Measurements from ENCODE around the gene HOXA7.
A peak's percentile ranks its signal among the peaks of the same experiment; 100 is the strongest.

The HOXA7 gene

DNA sequence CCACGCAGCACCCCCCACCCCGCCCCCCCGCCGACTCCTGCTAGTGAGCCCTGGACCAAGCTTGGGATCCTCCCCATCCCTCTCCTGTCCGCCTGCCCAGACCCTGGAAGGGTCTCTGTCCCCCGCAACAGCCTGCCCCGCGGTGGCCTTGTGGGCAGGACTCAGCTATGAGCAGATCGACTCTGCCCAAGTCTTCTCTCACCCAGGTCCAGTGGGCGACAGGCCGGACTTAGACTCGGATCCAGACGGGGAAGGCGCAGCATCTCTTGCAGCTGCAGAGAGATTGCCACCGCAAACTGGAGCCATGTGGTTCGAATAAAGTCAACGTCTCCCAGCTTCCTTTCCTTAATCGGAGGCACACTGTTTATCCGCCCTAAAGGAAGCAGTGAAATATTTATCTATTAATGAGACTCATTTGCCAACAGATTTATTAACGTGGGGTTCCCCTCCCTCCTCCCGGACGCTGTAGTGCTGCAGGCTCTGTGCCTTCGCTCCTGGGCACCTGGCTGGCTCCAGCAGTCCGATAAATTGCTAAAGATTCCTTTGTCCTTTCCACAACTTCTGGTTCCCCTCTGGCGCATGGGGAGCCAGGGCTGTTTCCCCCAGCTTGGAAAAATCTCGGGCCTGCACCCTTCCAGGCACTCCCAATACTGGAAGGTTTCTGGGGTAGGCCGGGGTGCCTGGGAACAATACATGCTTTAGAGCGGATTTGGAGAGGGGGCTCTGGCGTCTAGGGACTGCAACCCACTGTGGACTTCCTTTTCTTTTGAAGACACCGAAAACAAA, 634 bp upstream of the HOXA7 start:
- no peak for DNase-seq (ENCODE audit: low read depth, low spot score)

DNA sequence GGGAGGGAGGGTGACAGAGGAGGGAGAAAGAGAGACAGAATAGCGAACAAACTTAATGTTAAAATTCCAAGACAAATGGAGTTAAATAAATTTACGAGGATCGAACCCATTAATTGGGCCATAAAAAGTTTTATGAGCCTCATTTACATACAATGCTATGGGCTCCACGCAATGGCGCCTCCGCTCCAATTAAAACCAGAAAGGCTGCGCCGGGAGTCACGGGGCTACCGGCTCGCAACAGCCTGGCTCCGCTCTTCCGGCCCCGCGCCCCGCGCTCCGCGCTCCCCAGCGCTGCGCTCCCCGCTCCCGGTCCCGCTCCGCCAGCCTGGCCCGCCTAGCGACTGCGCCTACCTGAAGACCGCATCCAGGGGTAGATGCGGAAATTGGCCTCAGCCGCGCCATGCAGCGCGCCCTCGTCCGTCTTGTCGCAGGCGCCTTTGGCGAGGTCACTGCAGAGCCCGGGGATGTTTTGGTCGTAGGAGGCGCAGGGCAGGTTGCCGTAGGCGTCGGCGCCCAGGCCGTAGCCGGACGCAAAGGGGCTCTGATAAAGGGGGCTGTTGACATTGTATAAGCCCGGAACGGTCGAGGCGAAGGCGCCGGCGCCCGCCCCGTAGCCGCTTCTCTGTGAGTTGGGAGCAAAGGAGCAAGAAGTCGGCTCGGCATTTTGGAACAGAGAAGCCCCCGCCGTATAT, 513 bp downstream of the HOXA7 start:
- Histone ChIP-seq H3K27ac (ENCODE audit: low read length) (no peak overlapping the region), H3K4me1 (ENCODE audit: control insufficient read depth, insufficient read depth, low read length) (peaks cover 3% of the 10 kb centered on the region), H3K36me3 (ENCODE audit: control insufficient read depth, insufficient read depth, low read length) (no peaks in the 10 kb centered on the region), H3K27me3 (ENCODE audit: control insufficient read depth, insufficient read depth, low read length) (peaks cover 98% of the 10 kb centered on the region), H3K4me3 (ENCODE audit: low read length) (peak overlapping the region; percentile 10; the same call in 1 of the 2 replicates), H3K9me3 (ENCODE audit: control insufficient read depth, insufficient read depth, low read length) (no peaks in the 10 kb centered on the region)
- no CpG with 5 or more reads among the region's 63 CpGs for WGBS (ENCODE audit: insufficient coverage, insufficient read length)
- no peak for DNase-seq (ENCODE audit: low read depth, low spot score)

More for the DNA sequence above, 634 bp upstream of the HOXA7 start:
- Histone ChIP-seq H3K36me3 (ENCODE audit: control insufficient read depth, insufficient read depth, low read length) (no peaks in the 10 kb centered on the region), H3K27me3 (ENCODE audit: control insufficient read depth, insufficient read depth, low read length) (peaks cover 97% of the 10 kb centered on the region), H3K9me3 (ENCODE audit: control insufficient read depth, insufficient read depth, low read length) (no peaks in the 10 kb centered on the region), H3K27ac (ENCODE audit: low read length) (no peak overlapping the region), H3K4me1 (ENCODE audit: control insufficient read depth, insufficient read depth, low read length) (peaks cover 3% of the 10 kb centered on the region), H3K4me3 (ENCODE audit: low read length) (no peak overlapping the region)
- WGBS (ENCODE audit: insufficient coverage, insufficient read length) = no CpG with 5 or more reads among the region's 30 CpGs

DNA sequence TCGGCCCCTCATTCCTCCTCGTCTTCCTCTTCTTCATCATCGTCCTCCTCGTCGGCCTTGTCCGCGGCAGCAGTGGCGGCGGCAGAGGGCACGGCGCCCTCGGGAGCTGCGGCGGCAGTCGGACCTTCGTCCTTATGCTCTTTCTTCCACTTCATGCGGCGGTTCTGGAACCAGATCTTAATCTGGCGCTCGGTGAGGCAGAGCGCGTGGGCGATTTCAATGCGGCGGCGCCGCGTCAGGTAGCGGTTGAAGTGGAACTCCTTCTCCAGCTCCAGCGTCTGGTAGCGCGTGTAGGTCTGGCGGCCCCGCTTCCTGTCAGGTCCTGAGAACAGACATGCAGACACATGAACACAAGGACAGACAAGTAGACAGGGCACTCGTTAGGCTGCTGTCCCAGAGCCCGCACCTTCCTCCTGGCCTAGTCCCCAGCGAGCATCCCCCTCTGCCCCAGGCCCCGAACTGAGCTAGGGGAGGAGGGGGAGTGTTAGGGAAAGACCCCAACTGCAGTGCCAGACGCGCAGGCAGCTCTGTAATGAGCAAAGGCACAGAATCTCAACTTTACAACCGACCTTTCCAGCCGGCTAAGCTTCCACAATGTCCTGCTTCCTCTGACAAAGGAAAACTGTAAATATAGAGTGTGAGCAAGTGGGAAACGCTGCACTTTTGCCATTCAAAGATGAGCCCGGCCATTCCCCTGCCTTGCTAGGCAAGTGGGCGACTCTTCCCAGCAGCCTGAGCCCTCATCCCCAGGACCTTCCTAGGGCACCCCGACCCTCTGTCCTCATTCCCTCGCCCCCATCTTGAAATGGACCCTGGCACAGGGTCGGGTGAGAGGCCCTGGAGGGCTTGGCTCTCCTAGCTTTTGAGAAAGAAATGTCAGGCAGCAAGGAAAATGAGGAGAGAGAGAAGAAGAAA, 1.3 kb downstream of the HOXA7 start:
- WGBS (ENCODE audit: insufficient coverage, insufficient read length) = no CpG with 5 or more reads among the region's 48 CpGs
- DNase-seq (ENCODE audit: low read depth, low spot score) = no peak
- Histone ChIP-seq H3K4me1 (ENCODE audit: control insufficient read depth, insufficient read depth, low read length) (peaks cover 3% of the 10 kb centered on the region), H3K27me3 (ENCODE audit: control insufficient read depth, insufficient read depth, low read length) (peaks cover 99% of the 10 kb centered on the region), H3K36me3 (ENCODE audit: control insufficient read depth, insufficient read depth, low read length) (no peaks in the 10 kb centered on the region), H3K9me3 (ENCODE audit: control insufficient read depth, insufficient read depth, low read length) (no peaks in the 10 kb centered on the region), H3K27ac (ENCODE audit: low read length) (no peak overlapping the region), H3K4me3 (ENCODE audit: low read length) (no peak overlapping the region)

DNA sequence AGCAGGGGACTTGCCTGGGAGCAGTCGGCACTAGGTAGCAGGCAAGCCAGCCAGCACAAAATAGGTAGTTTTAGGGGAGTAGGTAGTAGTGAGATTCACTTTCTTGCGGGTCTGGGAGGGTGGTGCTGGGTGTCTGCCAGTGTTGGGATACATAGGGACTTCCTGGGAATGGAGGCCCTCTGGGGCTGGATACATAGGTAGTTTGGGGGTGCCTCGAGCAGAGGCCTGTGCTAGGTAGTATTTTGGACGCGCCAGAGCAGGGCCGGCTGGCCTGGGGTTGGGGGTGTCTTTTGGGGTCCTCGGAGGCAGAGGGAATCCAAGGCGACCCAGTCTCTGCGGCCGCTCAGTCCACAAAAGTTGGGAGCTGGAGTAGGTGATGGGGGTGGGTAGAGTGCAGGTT, 2.1 kb downstream of the HOXA7 start:
- Histone ChIP-seq H3K27ac (ENCODE audit: low read length) (no peak overlapping the region), H3K27me3 (ENCODE audit: control insufficient read depth, insufficient read depth, low read length) (peaks cover 97% of the 10 kb centered on the region), H3K9me3 (ENCODE audit: control insufficient read depth, insufficient read depth, low read length) (no peaks in the 10 kb centered on the region), H3K36me3 (ENCODE audit: control insufficient read depth, insufficient read depth, low read length) (no peaks in the 10 kb centered on the region), H3K4me3 (ENCODE audit: low read length) (no peak overlapping the region), H3K4me1 (ENCODE audit: control insufficient read depth, insufficient read depth, low read length) (peaks cover 3% of the 10 kb centered on the region)
- no CpG with 5 or more reads among the region's 10 CpGs for WGBS (ENCODE audit: insufficient coverage, insufficient read length)
- DNase-seq (ENCODE audit: low read depth, low spot score) = no peak

DNA sequence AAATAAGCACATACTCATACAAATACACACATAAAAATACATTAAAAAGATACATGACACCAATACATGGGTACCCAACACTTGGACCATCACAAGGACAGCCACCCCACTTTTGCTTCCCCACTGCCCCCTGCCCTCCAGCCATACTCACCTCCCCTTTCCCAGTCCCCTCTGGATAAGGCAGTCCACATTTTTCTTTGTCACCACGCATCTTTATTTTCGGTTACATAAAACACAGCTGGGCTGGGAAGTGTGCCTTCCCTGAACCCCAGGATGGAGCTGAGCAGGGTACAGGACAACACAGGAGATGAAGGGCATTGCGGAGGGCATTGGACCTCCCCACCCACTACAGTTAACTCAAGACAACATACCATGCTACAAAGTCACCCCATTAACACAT, 2.9 kb downstream of the HOXA7 start:
- Histone ChIP-seq H3K27me3 (ENCODE audit: control insufficient read depth, insufficient read depth, low read length) (peaks cover 97% of the 10 kb centered on the region), H3K4me3 (ENCODE audit: low read length) (no peak overlapping the region), H3K4me1 (ENCODE audit: control insufficient read depth, insufficient read depth, low read length) (peaks cover 3% of the 10 kb centered on the region), H3K9me3 (ENCODE audit: control insufficient read depth, insufficient read depth, low read length) (no peaks in the 10 kb centered on the region), H3K27ac (ENCODE audit: low read length) (no peak overlapping the region), H3K36me3 (ENCODE audit: control insufficient read depth, insufficient read depth, low read length) (no peaks in the 10 kb centered on the region)
- no peak for DNase-seq (ENCODE audit: low read depth, low spot score)
- WGBS (ENCODE audit: insufficient coverage, insufficient read length) = no CpG with 5 or more reads among the region's 3 CpGs

DNA sequence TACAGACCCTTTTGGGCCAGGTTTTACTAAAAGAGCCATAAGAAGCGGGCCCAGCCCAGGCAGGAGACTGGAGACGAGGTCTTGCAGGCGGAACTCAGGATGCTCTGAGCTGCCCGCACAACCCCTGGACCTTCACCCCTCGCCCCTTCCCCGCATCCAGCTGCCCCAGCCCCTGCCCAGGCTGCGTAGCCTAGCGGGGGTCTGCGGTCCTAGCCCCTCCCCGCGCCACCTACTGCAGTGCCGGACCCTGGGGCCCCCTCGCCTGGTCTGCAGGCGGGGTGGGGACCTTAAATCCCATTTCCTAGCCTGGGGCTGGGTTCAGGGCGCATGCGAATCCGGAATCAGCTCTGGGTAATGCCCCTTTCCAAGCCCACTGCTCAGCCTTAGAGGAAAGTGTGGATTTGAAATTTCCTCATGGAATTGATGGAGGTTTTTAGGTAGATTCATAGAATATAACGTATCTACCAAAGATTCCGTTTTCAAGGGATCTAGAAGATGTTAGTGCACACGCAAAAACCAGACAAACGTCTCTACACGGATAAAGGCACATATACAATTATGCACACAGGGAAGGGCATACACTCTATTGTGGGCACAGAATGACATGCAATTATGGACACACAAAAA, 3.5 kb downstream of the HOXA7 start:
- Histone ChIP-seq H3K9me3 (ENCODE audit: control insufficient read depth, insufficient read depth, low read length) (no peaks in the 10 kb centered on the region), H3K4me1 (ENCODE audit: control insufficient read depth, insufficient read depth, low read length) (peaks cover 3% of the 10 kb centered on the region), H3K27me3 (ENCODE audit: control insufficient read depth, insufficient read depth, low read length) (peaks cover 97% of the 10 kb centered on the region), H3K27ac (ENCODE audit: low read length) (no peak overlapping the region), H3K36me3 (ENCODE audit: control insufficient read depth, insufficient read depth, low read length) (no peaks in the 10 kb centered on the region), H3K4me3 (ENCODE audit: low read length) (no peak overlapping the region)
- no peak for DNase-seq (ENCODE audit: low read depth, low spot score)
- no CpG with 5 or more reads among the region's 22 CpGs for WGBS (ENCODE audit: insufficient coverage, insufficient read length)

DNA sequence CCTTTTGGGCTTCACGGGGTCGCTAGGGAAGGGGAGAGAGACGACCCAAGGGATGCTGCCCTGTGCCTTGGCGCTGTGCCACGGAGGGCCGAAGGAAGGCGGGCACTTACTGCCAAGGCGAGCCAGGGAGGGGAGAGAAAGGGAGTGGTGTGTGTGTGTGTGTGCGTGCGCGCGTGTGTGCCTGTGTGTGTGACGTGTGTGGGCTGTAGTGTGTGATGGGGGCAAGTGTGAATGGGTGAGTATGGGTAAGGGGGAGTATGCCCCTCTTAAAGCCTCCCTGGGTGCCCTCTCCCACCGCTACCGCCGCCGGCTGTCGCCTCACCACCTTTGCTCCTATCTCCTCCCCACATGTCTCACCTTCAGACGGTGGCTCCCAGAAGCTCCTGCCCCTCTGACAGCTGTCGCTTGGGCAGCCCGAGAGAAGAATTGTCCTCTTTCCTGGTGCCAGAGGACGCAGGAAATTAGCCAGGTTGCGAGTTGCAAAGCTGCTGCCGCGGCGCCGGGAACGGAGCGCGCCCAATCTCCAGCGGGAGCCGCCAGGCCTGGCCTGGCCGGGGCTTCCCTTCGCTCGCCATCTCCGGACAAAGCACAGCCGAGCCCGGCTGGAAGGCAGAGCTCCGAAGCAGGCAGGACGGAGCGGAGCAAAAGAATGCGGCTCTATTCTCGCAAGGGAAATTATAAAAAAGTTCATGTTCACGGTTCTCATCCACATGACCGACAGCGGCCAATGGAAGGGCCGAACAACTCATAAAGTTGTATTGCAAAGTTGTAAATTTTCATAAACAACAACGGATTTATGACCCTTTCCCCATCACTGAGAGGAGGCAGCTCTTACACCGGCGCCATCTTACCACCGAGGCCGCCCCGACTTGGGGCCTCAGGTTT, 4.3 kb downstream of the HOXA7 start, which contains the start of gene HOXA3:
TSS of gene HOXA3 (minus strand) at position 653 of the 885 bp plus-strand sequence. CDS start 41,943 bp downstream, outside the sequence.
- Histone ChIP-seq H3K4me3 (ENCODE audit: low read length) (no peak within 1 kb of the TSS), H3K27me3 (ENCODE audit: control insufficient read depth, insufficient read depth, low read length) (peaks cover 96% of the 10 kb centered on the region), H3K9me3 (ENCODE audit: control insufficient read depth, insufficient read depth, low read length) (no peaks in the 10 kb centered on the region), H3K27ac (ENCODE audit: low read length) (no peak within 1 kb of the TSS), H3K36me3 (ENCODE audit: control insufficient read depth, insufficient read depth, low read length) (no peaks in the 10 kb centered on the region), H3K4me1 (ENCODE audit: control insufficient read depth, insufficient read depth, low read length) (peaks cover 3% of the 10 kb centered on the region)
- no CpG with 5 or more reads among the region's 53 CpGs for WGBS (ENCODE audit: insufficient coverage, insufficient read length)
- no peak for DNase-seq (ENCODE audit: low read depth, low spot score)

DNA sequence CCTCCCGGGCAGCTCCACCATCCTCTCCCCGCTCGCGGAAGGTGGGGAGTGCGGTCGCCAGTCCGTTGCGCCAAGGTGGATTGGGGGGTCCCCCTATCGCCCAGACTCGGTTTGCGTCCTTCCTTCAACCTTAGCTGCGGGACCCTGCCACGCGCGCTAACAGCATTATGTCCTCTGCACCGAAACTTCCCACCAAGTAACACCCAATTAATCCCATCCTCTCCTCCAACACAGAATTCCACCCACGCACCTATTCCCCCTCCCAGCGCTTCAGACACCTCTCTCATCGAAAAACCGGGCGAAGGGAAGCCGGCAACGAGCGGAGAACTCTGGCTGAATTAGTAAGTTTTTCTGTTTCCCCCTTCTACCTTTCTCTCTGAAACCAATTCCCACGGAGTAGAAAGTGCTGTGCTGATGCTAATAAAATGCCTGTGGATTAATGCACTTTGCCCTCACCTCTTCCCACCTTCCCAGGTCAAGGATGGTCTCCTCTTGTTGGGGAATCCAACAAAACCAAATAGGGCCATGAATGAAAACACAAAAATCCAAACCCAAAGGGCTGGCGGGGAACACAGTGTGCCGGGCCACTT, 5.0 kb downstream of the HOXA7 start:
- Histone ChIP-seq H3K36me3 (ENCODE audit: control insufficient read depth, insufficient read depth, low read length) (no peaks in the 10 kb centered on the region), H3K9me3 (ENCODE audit: control insufficient read depth, insufficient read depth, low read length) (no peaks in the 10 kb centered on the region), H3K27me3 (ENCODE audit: control insufficient read depth, insufficient read depth, low read length) (peaks cover 97% of the 10 kb centered on the region), H3K4me1 (ENCODE audit: control insufficient read depth, insufficient read depth, low read length) (peaks cover 3% of the 10 kb centered on the region), H3K27ac (ENCODE audit: low read length) (no peak overlapping the region), H3K4me3 (ENCODE audit: low read length) (no peak overlapping the region)
- no peak for DNase-seq (ENCODE audit: low read depth, low spot score)
- 100% methylated on average over 1 of the region's 27 CpGs for WGBS (ENCODE audit: insufficient coverage, insufficient read length)
